Measurements from ENCODE around the gene PNLIPRP3.
"Not testable (repeated sequence)": the region's sequence is repeated elsewhere in the genome, so short reads cannot be mapped to it uniquely, and the experiment has no call there.

Gene PNLIPRP3

GRCh38 chr10:116427671-116428070, at the start of gene PNLIPRP3:
Gene PNLIPRP3, plus strand, starts transcription at chr10:116427847. Its CDS starts 166 bp downstream, at chr10:116428013.
- no peak for DNase-seq (ENCODE audit: low read depth)

GRCh38 chr10:116382290-116382689, 45.4 kb upstream of the PNLIPRP3 start:
- DNase-seq (ENCODE audit: low read depth): no peak

- no peak for DNase-seq (ENCODE audit: low read depth)
Measured at GRCh38 chr10:116385311-116385710, 42.3 kb upstream of the PNLIPRP3 start.

- DNase-seq (ENCODE audit: low read depth): no peak
Measured at GRCh38 chr10:116385994-116386809, 41.4 kb upstream of the PNLIPRP3 start.

- DNase-seq (ENCODE audit: low read depth): not testable (repeated sequence)
Measured at GRCh38 chr10:116393246-116393831, 34.3 kb upstream of the PNLIPRP3 start.

GRCh38 chr10:116395223-116395985, 32.2 kb upstream of the PNLIPRP3 start:
- DNase-seq (ENCODE audit: low read depth): no peak

GRCh38 chr10:116398224-116398623, 29.4 kb upstream of the PNLIPRP3 start:
- DNase-seq (ENCODE audit: low read depth): no peak

- DNase-seq (ENCODE audit: low read depth): no peak
Measured at GRCh38 chr10:116402858-116403257, 24.8 kb upstream of the PNLIPRP3 start.

GRCh38 chr10:116403740-116404250, 23.9 kb upstream of the PNLIPRP3 start:
- DNase-seq (ENCODE audit: low read depth): no peak

GRCh38 chr10:116408719-116409118, 18.9 kb upstream of the PNLIPRP3 start:
- DNase-seq (ENCODE audit: low read depth): no peak

- no peak for DNase-seq (ENCODE audit: low read depth)
Measured at GRCh38 chr10:116410351-116410750, 17.3 kb upstream of the PNLIPRP3 start.

GRCh38 chr10:116417821-116418220, 9.8 kb upstream of the PNLIPRP3 start:
- DNase-seq (ENCODE audit: low read depth): no peak

- no peak for DNase-seq (ENCODE audit: low read depth)
Measured at GRCh38 chr10:116418389-116418788, 9.3 kb upstream of the PNLIPRP3 start.

GRCh38 chr10:116421815-116422214, 5.8 kb upstream of the PNLIPRP3 start:
- no peak for DNase-seq (ENCODE audit: low read depth)

GRCh38 chr10:116429288-116429977, 1.8 kb downstream of the PNLIPRP3 start:
- no peak for DNase-seq (ENCODE audit: low read depth)

- DNase-seq (ENCODE audit: low read depth): no peak
Measured at GRCh38 chr10:116430288-116430687, 2.6 kb downstream of the PNLIPRP3 start.

GRCh38 chr10:116431598-116431997, 4.0 kb downstream of the PNLIPRP3 start:
- DNase-seq (ENCODE audit: low read depth): no peak

- DNase-seq (ENCODE audit: low read depth): no peak
Measured at GRCh38 chr10:116437076-116437692, 9.5 kb downstream of the PNLIPRP3 start.

GRCh38 chr10:116440330-116441030, 12.8 kb downstream of the PNLIPRP3 start:
- no peak for DNase-seq (ENCODE audit: low read depth)

- DNase-seq (ENCODE audit: low read depth): no peak
Measured at GRCh38 chr10:116444527-116445142, 17.0 kb downstream of the PNLIPRP3 start.
